Breast epithelium (tissue), 3 donors: Measurements from ENCODE around the gene ENO3.

ENCODE experiments used
- POLR2AphosphoS5 ChIP-seq, 3 donors: sonication (generic); formaldehyde crosslinking; IDR thresholded peaks; one replicate each; pipeline ENCODE4 v1.6.1; 2017; ENCODE audit warnings: antibody characterized with exemption in 3 of 3
- TF ChIP-seq, protein P1 (sequence below), 3 donors: fragments of 450-650 bp; IDR thresholded peaks; one replicate each; pipeline ENCODE4 v1.5.1; 2016 to 2017; ENCODE audit warnings: antibody characterized with exemption in 3 of 3, mild to moderate bottlenecking in 3 of 3, moderate library complexity in 3 of 3

DNA sequence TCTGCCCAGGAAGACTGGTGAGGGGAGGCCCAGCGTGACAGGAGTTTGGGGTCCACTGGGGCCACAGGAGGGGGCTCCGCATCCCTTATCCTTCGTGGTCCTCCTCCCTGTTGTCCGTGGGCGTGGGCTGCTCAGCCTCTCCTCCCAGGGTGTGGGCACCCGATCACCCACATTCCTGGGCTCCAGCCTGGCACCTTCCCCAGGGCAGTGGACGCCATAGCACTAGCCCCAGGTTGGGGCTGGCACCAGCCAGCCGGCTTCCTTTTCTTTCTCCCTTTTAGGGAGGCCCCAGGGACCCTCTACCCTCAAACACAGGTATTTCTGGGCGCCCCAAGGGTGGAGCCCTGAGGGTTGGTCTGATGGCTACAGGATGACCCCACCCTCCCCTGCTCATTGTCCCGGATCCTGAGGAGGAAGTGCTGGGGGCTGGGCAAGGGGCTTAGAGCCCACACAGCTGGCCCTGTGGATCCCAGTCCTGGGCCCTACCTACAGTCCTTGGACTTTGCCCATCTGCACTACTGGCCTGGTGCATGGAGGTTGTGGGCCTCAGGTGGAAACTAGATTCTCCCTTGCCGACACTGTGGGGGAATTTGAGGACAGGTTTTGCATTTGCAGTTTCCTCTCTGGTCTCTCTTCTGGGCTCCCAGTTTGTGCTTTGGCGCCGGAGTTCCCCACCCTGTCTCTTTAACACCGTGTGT, 48.0 kb downstream of the ENO3 start:
- TF ChIP-seq POLR2AphosphoS5 (IDR thresholded peaks at IDR 0.05) = no peak
- TF ChIP-seq, protein P1, sequence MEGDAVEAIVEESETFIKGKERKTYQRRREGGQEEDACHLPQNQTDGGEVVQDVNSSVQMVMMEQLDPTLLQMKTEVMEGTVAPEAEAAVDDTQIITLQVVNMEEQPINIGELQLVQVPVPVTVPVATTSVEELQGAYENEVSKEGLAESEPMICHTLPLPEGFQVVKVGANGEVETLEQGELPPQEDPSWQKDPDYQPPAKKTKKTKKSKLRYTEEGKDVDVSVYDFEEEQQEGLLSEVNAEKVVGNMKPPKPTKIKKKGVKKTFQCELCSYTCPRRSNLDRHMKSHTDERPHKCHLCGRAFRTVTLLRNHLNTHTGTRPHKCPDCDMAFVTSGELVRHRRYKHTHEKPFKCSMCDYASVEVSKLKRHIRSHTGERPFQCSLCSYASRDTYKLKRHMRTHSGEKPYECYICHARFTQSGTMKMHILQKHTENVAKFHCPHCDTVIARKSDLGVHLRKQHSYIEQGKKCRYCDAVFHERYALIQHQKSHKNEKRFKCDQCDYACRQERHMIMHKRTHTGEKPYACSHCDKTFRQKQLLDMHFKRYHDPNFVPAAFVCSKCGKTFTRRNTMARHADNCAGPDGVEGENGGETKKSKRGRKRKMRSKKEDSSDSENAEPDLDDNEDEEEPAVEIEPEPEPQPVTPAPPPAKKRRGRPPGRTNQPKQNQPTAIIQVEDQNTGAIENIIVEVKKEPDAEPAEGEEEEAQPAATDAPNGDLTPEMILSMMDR (IDR thresholded peaks at IDR 0.05) = no peak
